HepG2 (cell line): ENCODE results near the gene CLPSL2. TPM values are rescaled to one million over a fixed set of nuclear protein-coding genes. Genes with fewer than 3 reads are reported as not detected.

Source experiments
- CCAR2 ChIP-seq: fragments of 200-400 bp; formaldehyde crosslinking; optimal IDR thresholded peaks from 2 replicates; pipeline ENCODE3; 2018; ENCODE audit warnings: low read depth, mild to moderate bottlenecking, low read length, moderate library complexity
- CENPT ChIP-seq: sonication (generic); formaldehyde crosslinking; IDR thresholded peaks from 2 replicates; pipeline ENCODE4 v1.8.0; 2022; ENCODE audit warnings: low read depth, mild to moderate bottlenecking, moderate library complexity, missing genetic modification reagents
- ERF ChIP-seq: IDR thresholded peaks from 2 replicates; pipeline ENCODE4 v1.6.1; 2018; ENCODE audit warnings: missing biosample characterization, missing genetic modification reagents
- GTF3A ChIP-seq: sonication (generic); formaldehyde crosslinking; conservative IDR thresholded peaks from 2 replicates; pipeline ENCODE4 v1.4.0; 2020; ENCODE audit warnings: mild to moderate bottlenecking, missing genetic modification reagents
- HNRNPH1 ChIP-seq: fragments of 200-400 bp; formaldehyde crosslinking; optimal IDR thresholded peaks from 2 replicates; pipeline ENCODE3; 2017; ENCODE audit warnings: mild to moderate bottlenecking, low read depth, low read length
- MZF1 ChIP-seq: sonication (generic); formaldehyde crosslinking; IDR thresholded peaks from 2 replicates; pipeline ENCODE4 v1.8.1; 2023; ENCODE audit warnings: mild to moderate bottlenecking, missing genetic modification reagents, borderline replicate concordance
- NPAS2 ChIP-seq: sonication (generic); formaldehyde crosslinking; IDR thresholded peaks from 2 replicates; pipeline ENCODE4 v1.8.0; 2022; ENCODE audit warnings: mild to moderate bottlenecking, missing genetic modification reagents, borderline replicate concordance
- NRL ChIP-seq: sonication (generic); formaldehyde crosslinking; IDR thresholded peaks from 2 replicates; pipeline ENCODE4 v1.5.0; 2020; ENCODE audit warnings: missing genetic modification reagents, mild to moderate bottlenecking, moderate library complexity, borderline replicate concordance
- PBX2 ChIP-seq: IDR thresholded peaks from 2 replicates; pipeline ENCODE4 v1.6.1; 2016; ENCODE audit warnings: control low read depth
- ZBTB14 ChIP-seq: sonication (generic); formaldehyde crosslinking; IDR thresholded peaks from 2 replicates; pipeline ENCODE4 v1.4.0; 2020; ENCODE audit warnings: missing genetic modification reagents
- ZBTB20 ChIP-seq: sonication (generic); formaldehyde crosslinking; IDR thresholded peaks from 2 replicates; pipeline ENCODE4 v1.8.1; 2023; ENCODE audit warnings: missing genetic modification reagents, low read depth, mild to moderate bottlenecking, borderline replicate concordance
- ZC3H4 ChIP-seq: sonication (generic); formaldehyde crosslinking; IDR thresholded peaks from 2 replicates; pipeline ENCODE4 v1.4.0; 2020; ENCODE audit warnings: missing genetic modification reagents, borderline replicate concordance
- ZNF292 ChIP-seq: sonication (generic); formaldehyde crosslinking; IDR thresholded peaks from 2 replicates; pipeline ENCODE4 v1.8.1; 2022; ENCODE audit warnings: mild to moderate bottlenecking, low read depth, missing genetic modification reagents, borderline replicate concordance
- ZNF354B ChIP-seq: sonication (generic); formaldehyde crosslinking; IDR thresholded peaks from 2 replicates; pipeline ENCODE4 v1.8.0; 2022; ENCODE audit warnings: mild to moderate bottlenecking, missing genetic modification reagents
- ZNF441 ChIP-seq: sonication (generic); formaldehyde crosslinking; IDR thresholded peaks from 2 replicates; pipeline ENCODE4 v1.7.0; 2021; ENCODE audit warnings: missing genetic modification reagents, borderline replicate concordance
- ZNF501 ChIP-seq: sonication (generic); formaldehyde crosslinking; IDR thresholded peaks from 2 replicates; pipeline ENCODE4 v1.5.1; 2020; ENCODE audit warnings: mild to moderate bottlenecking, moderate library complexity, missing genetic modification reagents
- ZNF547 ChIP-seq: sonication (generic); formaldehyde crosslinking; IDR thresholded peaks from 2 replicates; pipeline ENCODE4 v1.5.1; 2020; ENCODE audit warnings: mild to moderate bottlenecking, missing genetic modification reagents
- ZNF619 ChIP-seq: sonication (generic); formaldehyde crosslinking; IDR thresholded peaks from 2 replicates; pipeline ENCODE4 v1.4.0; 2020; ENCODE audit warnings: mild to moderate bottlenecking, missing genetic modification reagents
- ZNF720 ChIP-seq: sonication (generic); formaldehyde crosslinking; IDR thresholded peaks from 2 replicates; pipeline ENCODE4 v1.4.0; 2020; ENCODE audit warnings: missing genetic modification reagents
- ZNF777 ChIP-seq: sonication (generic); formaldehyde crosslinking; IDR thresholded peaks from 2 replicates; pipeline ENCODE4 v1.4.0; 2020; ENCODE audit warnings: missing genetic modification reagents
- ZNF782 ChIP-seq: sonication (generic); formaldehyde crosslinking; IDR thresholded peaks from 2 replicates; pipeline ENCODE4 v1.4.0; 2020; ENCODE audit warnings: missing genetic modification reagents, mild to moderate bottlenecking, borderline replicate concordance
- ZNF891 ChIP-seq: sonication (generic); formaldehyde crosslinking; IDR thresholded peaks from 2 replicates; pipeline ENCODE4 v1.5.0; 2020; ENCODE audit warnings: mild to moderate bottlenecking, missing genetic modification reagents
- ZSCAN25 ChIP-seq: sonication (generic); formaldehyde crosslinking; IDR thresholded peaks from 2 replicates; pipeline ENCODE4 v1.8.0; 2022; ENCODE audit warnings: mild to moderate bottlenecking, missing genetic modification reagents
- polyA plus RNA-seq, 8 experiments: library from polyadenylated mRNA; depleted of rRNA in 3 of 8; stranded (reverse) in 7 of 8; unstranded in 1 of 8; fragments of >200 nt; fragmentation: Illumina TruSeq in 4 of 8; extraction: Trizol in 4 of 8; gene quantifications; 2 replicates each; pipeline versions ENCODE4 v1.2.1 to v1.2.3, GENCODE V29; 2011 to 2016; ENCODE audit warnings: low read depth in 4 of 8, missing spikeins in 1 of 8, mixed read lengths in 1 of 8; ENCODE audit not compliant: insufficient read depth in 1 of 8
- total RNA-seq, 5 experiments: library from RNA; depleted of rRNA; stranded (reverse); fragments of >200 nt; fragmentation: Illumina TruSeq; extraction: Trizol; gene quantifications; 2 replicates each; pipeline ENCODE4 v1.2.3, GENCODE V29; 2016; ENCODE audit warnings: low read depth in 1 of 5
- TF ChIP-seq, protein P1 (sequence below): sonication (generic); formaldehyde crosslinking; IDR thresholded peaks from 2 replicates; pipeline ENCODE4; 2020; ENCODE audit warnings: missing genetic modification reagents, mild to moderate bottlenecking, borderline replicate concordance
- TF ChIP-seq, protein P2 (sequence below): sonication (generic); formaldehyde crosslinking; IDR thresholded peaks from 2 replicates; pipeline ENCODE4 v1.4.0; 2020; ENCODE audit warnings: mild to moderate bottlenecking, missing genetic modification reagents
- TF ChIP-seq, protein P3 (sequence below): sonication (generic); formaldehyde crosslinking; IDR thresholded peaks from 2 replicates; pipeline ENCODE4 v1.5.1; 2020; ENCODE audit warnings: missing genetic modification reagents, mild to moderate bottlenecking, borderline replicate concordance

CLPSL2 gene
- total and polyA plus RNA-seq, 2 of the 13 experiments (the other 11 are each of a cell fraction or from before 2014, with no cell fraction given) = not detected

DNA sequence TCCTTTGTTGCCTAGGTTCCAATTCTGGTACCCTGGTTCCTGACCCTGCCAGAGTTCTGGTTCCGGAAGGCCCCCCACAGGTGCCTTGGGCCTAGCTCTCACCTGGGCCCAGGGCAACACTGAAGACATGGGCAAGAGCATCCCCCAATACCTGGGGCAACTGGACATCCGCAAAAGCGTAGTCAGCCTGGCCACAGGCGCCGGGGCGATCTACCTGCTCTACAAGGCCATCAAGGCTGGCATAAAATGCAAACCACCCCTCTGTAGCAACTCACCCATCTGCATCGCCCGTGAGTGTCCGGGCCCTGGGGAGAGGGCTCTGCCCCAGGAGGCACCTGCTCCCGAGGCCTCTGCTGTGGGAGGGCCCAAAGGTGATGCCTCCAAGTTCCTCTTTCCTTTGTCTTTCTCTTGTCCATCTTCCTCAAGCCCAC, 39.4 kb upstream of the CLPSL2 start, which contains the start of gene ARMC12 (continued):
- TF ChIP-seq, protein P1, sequence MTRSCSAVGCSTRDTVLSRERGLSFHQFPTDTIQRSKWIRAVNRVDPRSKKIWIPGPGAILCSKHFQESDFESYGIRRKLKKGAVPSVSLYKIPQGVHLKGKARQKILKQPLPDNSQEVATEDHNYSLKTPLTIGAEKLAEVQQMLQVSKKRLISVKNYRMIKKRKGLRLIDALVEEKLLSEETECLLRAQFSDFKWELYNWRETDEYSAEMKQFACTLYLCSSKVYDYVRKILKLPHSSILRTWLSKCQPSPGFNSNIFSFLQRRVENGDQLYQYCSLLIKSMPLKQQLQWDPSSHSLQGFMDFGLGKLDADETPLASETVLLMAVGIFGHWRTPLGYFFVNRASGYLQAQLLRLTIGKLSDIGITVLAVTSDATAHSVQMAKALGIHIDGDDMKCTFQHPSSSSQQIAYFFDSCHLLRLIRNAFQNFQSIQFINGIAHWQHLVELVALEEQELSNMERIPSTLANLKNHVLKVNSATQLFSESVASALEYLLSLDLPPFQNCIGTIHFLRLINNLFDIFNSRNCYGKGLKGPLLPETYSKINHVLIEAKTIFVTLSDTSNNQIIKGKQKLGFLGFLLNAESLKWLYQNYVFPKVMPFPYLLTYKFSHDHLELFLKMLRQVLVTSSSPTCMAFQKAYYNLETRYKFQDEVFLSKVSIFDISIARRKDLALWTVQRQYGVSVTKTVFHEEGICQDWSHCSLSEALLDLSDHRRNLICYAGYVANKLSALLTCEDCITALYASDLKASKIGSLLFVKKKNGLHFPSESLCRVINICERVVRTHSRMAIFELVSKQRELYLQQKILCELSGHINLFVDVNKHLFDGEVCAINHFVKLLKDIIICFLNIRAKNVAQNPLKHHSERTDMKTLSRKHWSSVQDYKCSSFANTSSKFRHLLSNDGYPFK (CRISPR knock-in tag) = no peak
- TF ChIP-seq NPAS2 (CRISPR knock-in tag) (no peak), ZNF891 (CRISPR knock-in tag) (0 out of 2 replicates have a peak, but pooled peaks have one; percentile 27), PBX2 (CRISPR knock-in tag) (no peak), ZNF354B (CRISPR knock-in tag) (no peak), ZNF619 (CRISPR knock-in tag) (no peak), ZBTB20 (CRISPR knock-in tag) (no peak), ZNF547 (CRISPR knock-in tag) (peak; percentile 12; the same call in 1 of the 2 replicates), CCAR2 (no peak), ZSCAN25 (CRISPR knock-in tag) (no peak), ZC3H4 (CRISPR knock-in tag) (no peak), ZNF782 (CRISPR knock-in tag) (no peak), ZBTB14 (no peak), ZNF292 (CRISPR knock-in tag) (no peak), MZF1 (CRISPR knock-in tag) (no peak), ZNF501 (CRISPR knock-in tag) (no peak), ERF (CRISPR knock-in tag) (no peak), ZNF720 (no peak), CENPT (CRISPR knock-in tag) (no peak), NRL (peak; percentile 30; the same call in 1 of the 2 replicates), ZNF441 (CRISPR knock-in tag) (no peak), GTF3A (CRISPR knock-in tag) (no peak), HNRNPH1 (no peak), ZNF777 (CRISPR knock-in tag) (no peak)
- TF ChIP-seq, protein P2, sequence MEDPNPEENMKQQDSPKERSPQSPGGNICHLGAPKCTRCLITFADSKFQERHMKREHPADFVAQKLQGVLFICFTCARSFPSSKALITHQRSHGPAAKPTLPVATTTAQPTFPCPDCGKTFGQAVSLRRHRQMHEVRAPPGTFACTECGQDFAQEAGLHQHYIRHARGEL (CRISPR knock-in tag) = no peak
- TF ChIP-seq, protein P3, sequence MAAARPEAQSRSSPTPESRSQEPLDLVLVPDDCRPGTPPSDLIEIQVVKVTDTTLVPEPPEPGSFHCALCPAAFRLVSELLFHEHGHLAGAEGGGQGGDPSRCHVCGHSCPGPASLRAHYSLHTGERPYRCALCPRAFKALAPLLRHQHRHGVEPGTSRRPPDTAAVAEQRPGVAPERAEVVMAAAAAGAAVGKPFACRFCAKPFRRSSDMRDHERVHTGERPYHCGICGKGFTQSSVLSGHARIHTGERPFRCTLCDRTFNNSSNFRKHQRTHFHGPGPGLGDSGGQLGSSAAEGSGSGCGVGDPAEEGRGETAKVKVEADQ = no peak
